H9 (cell line): ENCODE data around the gene MICAL3. TPM values are rescaled to one million over a fixed set of nuclear protein-coding genes. Genes with fewer than 3 reads are reported as not detected.

ENCODE experiments used
- DNase-seq: peaks from one replicate; pipeline ENCODE4 v3.0.0-alpha.2; 2017
- H2AFZ ChIP-seq: one replicate; pipeline ENCODE4 v1.6.1; 2013; ENCODE audit warnings: mild to moderate bottlenecking, low read length, control low read depth, moderate library complexity
- H2AK5ac ChIP-seq: 2 replicates; pipeline ENCODE4 v1.6.1; 2013; ENCODE audit warnings: low read length, control low read depth, mixed read lengths; ENCODE audit not compliant: insufficient read length
- H2BK120ac ChIP-seq: one replicate; pipeline ENCODE4 v1.6.1; 2013; ENCODE audit warnings: low read depth, mild to moderate bottlenecking, low read length, control low read depth, inconsistent platforms; ENCODE audit not compliant: poor library complexity, severe bottlenecking
- H2BK12ac ChIP-seq: 2 replicates; pipeline ENCODE4 v1.6.1; 2013; ENCODE audit warnings: low read length, control low read depth, mixed read lengths, low read depth; ENCODE audit not compliant: insufficient read length
- H2BK15ac ChIP-seq: 2 replicates; pipeline ENCODE4 v1.6.1; 2013; ENCODE audit warnings: low read depth, low read length, control low read depth
- H2BK20ac ChIP-seq: one replicate; pipeline ENCODE4 v1.6.1; 2013; ENCODE audit warnings: low read depth, mild to moderate bottlenecking, low read length, control low read depth, inconsistent platforms; ENCODE audit not compliant: poor library complexity, severe bottlenecking
- H2BK5ac ChIP-seq: 2 replicates; pipeline ENCODE4 v1.6.1; 2013; ENCODE audit warnings: low read length, control low read depth, mixed read lengths; ENCODE audit not compliant: insufficient read length
- H3K14ac ChIP-seq: 2 replicates; pipeline ENCODE4 v1.6.1; 2013; ENCODE audit warnings: low read length, control low read depth; ENCODE audit not compliant: insufficient read depth
- H3K18ac ChIP-seq: 2 replicates; pipeline ENCODE4 v1.6.1; 2013; ENCODE audit warnings: low read depth, mild to moderate bottlenecking, mixed read lengths, low read length, control low read depth; ENCODE audit not compliant: insufficient read length
- H3K23ac ChIP-seq: 2 replicates; pipeline ENCODE4 v1.6.1; 2013; ENCODE audit warnings: low read length, control low read depth, mixed read lengths, low read depth; ENCODE audit not compliant: insufficient read length
- H3K23me2 ChIP-seq: 2 replicates; pipeline ENCODE4 v1.6.1; 2013; ENCODE audit warnings: low read depth, mild to moderate bottlenecking, mixed read lengths, low read length, control low read depth; ENCODE audit not compliant: insufficient read length, poor library complexity, severe bottlenecking
- H3K27ac ChIP-seq: 2 replicates; pipeline ENCODE4 v1.5.1; 2013; ENCODE audit warnings: low read length, control low read depth, mixed read lengths, low read depth; ENCODE audit not compliant: insufficient read length
- H3K27me3 ChIP-seq: 2 replicates; pipeline ENCODE4 v1.6.1; 2013; ENCODE audit warnings: low read length, control low read depth, inconsistent platforms; ENCODE audit not compliant: insufficient read depth
- H3K4ac ChIP-seq: 2 replicates; pipeline ENCODE4 v1.6.1; 2013; ENCODE audit warnings: low read depth, mild to moderate bottlenecking, control low read depth, inconsistent platforms, low read length, moderate library complexity
- H3K4me1 ChIP-seq: 2 replicates; pipeline ENCODE4 v1.6.1; 2013; ENCODE audit warnings: low read length, control low read depth, inconsistent platforms; ENCODE audit not compliant: insufficient read depth
- H3K4me2 ChIP-seq: 2 replicates; pipeline ENCODE4 v1.6.1; 2013; ENCODE audit warnings: low read length, control low read depth, mixed read lengths; ENCODE audit not compliant: insufficient read length, insufficient read depth
- H3K56ac ChIP-seq: 2 replicates; pipeline ENCODE4 v1.6.1; 2013; ENCODE audit warnings: low read depth, mild to moderate bottlenecking, mixed read lengths, low read length, control low read depth; ENCODE audit not compliant: insufficient read length
- H3K79me1 ChIP-seq: 2 replicates; pipeline ENCODE4 v1.6.1; 2013; ENCODE audit warnings: low read depth, mild to moderate bottlenecking, moderate library complexity, low read length, control low read depth, inconsistent platforms; ENCODE audit not compliant: insufficient read depth, poor library complexity, severe bottlenecking
- H3K79me2 ChIP-seq: 2 replicates; pipeline ENCODE4 v1.6.1; 2013; ENCODE audit warnings: low read length, control low read depth, inconsistent platforms; ENCODE audit not compliant: insufficient read depth
- H3K9ac ChIP-seq: 2 replicates; pipeline ENCODE4 v1.6.1; 2013; ENCODE audit warnings: low read length, control low read depth, mixed read lengths; ENCODE audit not compliant: insufficient read length; ENCODE audit errors: extremely low read depth
- H3K9me3 ChIP-seq: one replicate; pipeline ENCODE4 v1.6.1; 2013; ENCODE audit warnings: low read depth, low read length, inconsistent platforms; ENCODE audit not compliant: control insufficient read depth
- H3T11ph ChIP-seq: one replicate; pipeline ENCODE4 v1.6.1; 2013; ENCODE audit warnings: mild to moderate bottlenecking, low read length, control low read depth, inconsistent platforms
- H4K20me1 ChIP-seq: one replicate; pipeline ENCODE4 v1.6.1; 2013; ENCODE audit not compliant: control insufficient read depth, insufficient read length, insufficient read depth
- H4K5ac ChIP-seq: 2 replicates; pipeline ENCODE4 v1.6.1; 2013; ENCODE audit warnings: low read depth, mild to moderate bottlenecking, mixed read lengths, low read length, control low read depth; ENCODE audit not compliant: insufficient read length
- H4K8ac ChIP-seq: replicated peaks from 2 replicates; pipeline ENCODE4 v1.6.1; 2013; ENCODE audit warnings: low read length, control low read depth, mixed read lengths, low read depth; ENCODE audit not compliant: insufficient read length
- H4K91ac ChIP-seq: 2 replicates; pipeline ENCODE4 v1.6.1; 2013; ENCODE audit warnings: low read depth, mild to moderate bottlenecking, moderate library complexity, mixed read lengths, low read length, control low read depth; ENCODE audit not compliant: insufficient read length
- H3K27ac Mint-ChIP-seq, 3 experiments: 2 replicates in 2 of 3; 3 replicates in 1 of 3; pipeline ENCODE4 v1.8.0; 2020 to 2021; ENCODE audit warnings: mixed read lengths in 3 of 3, mild to moderate bottlenecking in 1 of 3, moderate library complexity in 1 of 3
- H3K27me3 Mint-ChIP-seq: 2 replicates; pipeline ENCODE4 v1.8.0; 2021; ENCODE audit warnings: low read depth, mild to moderate bottlenecking, moderate library complexity, mixed read lengths
- H3K36me3 Mint-ChIP-seq, 3 experiments: 2 replicates in 2 of 3; 3 replicates in 1 of 3; pipeline ENCODE4 v1.8.0; 2020 to 2021; ENCODE audit warnings: low read depth in 3 of 3, mixed read lengths in 3 of 3; ENCODE audit not compliant: insufficient read depth in 1 of 3
- H3K4me1 Mint-ChIP-seq, 2 experiments: 2 replicates each; pipeline ENCODE4 v1.8.0; 2020; ENCODE audit warnings: mixed read lengths in 2 of 2
- H3K4me3 Mint-ChIP-seq, 2 experiments: 2 replicates in 1 of 2; 3 replicates in 1 of 2; pipeline ENCODE4 v1.8.0; 2020 to 2021; ENCODE audit warnings: mild to moderate bottlenecking in 2 of 2, mixed read lengths in 2 of 2, moderate library complexity in 1 of 2
- H3K9me3 Mint-ChIP-seq, 2 experiments: 2 replicates in 1 of 2; 3 replicates in 1 of 2; pipeline ENCODE4 v1.8.0; 2020; ENCODE audit warnings: mild to moderate bottlenecking in 2 of 2, mixed read lengths in 2 of 2, moderate library complexity in 1 of 2
- CTCF ChIP-seq: fragments of 200-600 bp; sonication (generic); conservative IDR thresholded peaks from 3 replicates; pipeline ENCODE4 v1.8.0; 2021; ENCODE audit warnings: antibody characterized with exemption, mild to moderate bottlenecking
- WGBS: extraction: QIAGEN DNeasy Blood & Tissue Kit; methylation state at CpG from one replicate; pipeline ENCODE4 v1.1.7; 2013; ENCODE audit warnings: missing lambda C conversion rate, low lambda C conversion rate, mixed read lengths; ENCODE audit not compliant: insufficient read length; ENCODE audit errors: extremely low coverage; 5-methylcytosine and 5-hydroxymethylcytosine counted together
- total RNA-seq: library from RNA; stranded (reverse); gene quantifications from 2 replicates; pipeline ENCODE4 v1.2.1, GENCODE V29; 2021

Gene MICAL3
- total RNA-seq, 1 experiment from 2014 or later, result 50.2 TPM

GRCh38 chr22:17915676-17916075, 108.7 kb downstream of the MICAL3 start:
- H3K79me2 ChIP-seq, result peaks cover 2% of the 10 kb centered on the region; the same call in 1 of the 2 replicates
- WGBS, result no CpG with 5 or more reads among the region's 7 CpGs

More at GRCh38 chr22:17915676-17916075, 108.7 kb downstream of the MICAL3 start:
- H3K4me1 Mint-ChIP-seq, result peaks cover 36 to 39% of the 10 kb centered on the region in 2 experiments
- no peak overlapping the region for H3K18ac ChIP-seq
- no peaks in the 10 kb centered on the region for H3K27me3 Mint-ChIP-seq
- H2BK20ac ChIP-seq, result no peak overlapping the region
- H3T11ph ChIP-seq, result no peak overlapping the region
- no peak overlapping the region for H2AK5ac ChIP-seq
- no peak overlapping the region for H3K23ac ChIP-seq
- no peaks in the 10 kb centered on the region for H3K23me2 ChIP-seq
- H2BK5ac ChIP-seq, result no peak overlapping the region
- H4K8ac ChIP-seq, result no peak overlapping the region
- no peak for DNase-seq
- no peak overlapping the region for H4K91ac ChIP-seq
- no peaks in the 10 kb centered on the region for H3K9me3 ChIP-seq
- no peak overlapping the region for H2BK15ac ChIP-seq
- no peak overlapping the region for H3K56ac ChIP-seq
- no peak overlapping the region for H3K4me3 Mint-ChIP-seq
- no peak overlapping the region for H2BK120ac ChIP-seq
- H3K27ac ChIP-seq, result no peak overlapping the region
- peaks cover 8% of the 10 kb centered on the region for H3K79me1 ChIP-seq
- no peaks in the 10 kb centered on the region for H3K9me3 Mint-ChIP-seq
- no peak overlapping the region for H3K4ac ChIP-seq
- no peaks in the 10 kb centered on the region for H4K20me1 ChIP-seq
- H3K27ac Mint-ChIP-seq, result no peak overlapping the region
- peaks cover 12% of the 10 kb centered on the region; the same call in 1 of the 2 replicates for H3K4me1 ChIP-seq
- H3K4me2 ChIP-seq, result no peak overlapping the region
- no peak for TF ChIP-seq CTCF
- no peak overlapping the region for H2AFZ ChIP-seq
- H3K27me3 ChIP-seq, result no peaks in the 10 kb centered on the region
- no peak overlapping the region for H2BK12ac ChIP-seq
- no peak overlapping the region for H3K14ac ChIP-seq
- H3K36me3 Mint-ChIP-seq, result no peaks in the 10 kb centered on the region
- H4K5ac ChIP-seq, result no peak overlapping the region
- no peak overlapping the region for H3K9ac ChIP-seq
